ENCODE results near the gene GPR25. TPM values are rescaled to one million over a fixed set of nuclear protein-coding genes. Genes with fewer than 3 reads are reported as not detected.

The GPR25 gene
- total RNA-seq, 1 donor from 2014 or later: not detected

DNA sequence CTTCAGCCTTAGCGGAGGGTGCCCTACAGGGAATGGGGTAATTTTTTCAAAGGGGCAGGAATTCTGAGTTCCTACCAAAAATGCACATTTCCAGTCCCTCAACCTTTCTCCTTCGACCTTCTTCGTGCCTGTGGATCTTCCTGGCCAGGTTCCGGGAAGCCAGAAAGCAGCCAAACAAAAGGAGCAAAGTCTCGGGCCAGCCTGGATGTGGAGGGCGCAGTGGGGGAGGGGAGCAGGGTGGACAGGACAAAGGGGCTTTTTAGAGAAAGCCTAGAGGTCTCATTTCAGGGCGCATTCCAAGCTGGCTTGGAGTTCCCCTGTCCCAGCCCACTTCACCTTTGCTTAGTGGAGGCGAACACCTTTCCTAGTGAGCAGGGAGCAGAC, 19.0 kb downstream of the GPR25 start:
- Histone ChIP-seq H3K4me2 (peak overlapping the region; percentile 89), H3K27ac (peak overlapping the region; percentile 100), H3K4me1 (peaks cover 61% of the 10 kb centered on the region)

DNA sequence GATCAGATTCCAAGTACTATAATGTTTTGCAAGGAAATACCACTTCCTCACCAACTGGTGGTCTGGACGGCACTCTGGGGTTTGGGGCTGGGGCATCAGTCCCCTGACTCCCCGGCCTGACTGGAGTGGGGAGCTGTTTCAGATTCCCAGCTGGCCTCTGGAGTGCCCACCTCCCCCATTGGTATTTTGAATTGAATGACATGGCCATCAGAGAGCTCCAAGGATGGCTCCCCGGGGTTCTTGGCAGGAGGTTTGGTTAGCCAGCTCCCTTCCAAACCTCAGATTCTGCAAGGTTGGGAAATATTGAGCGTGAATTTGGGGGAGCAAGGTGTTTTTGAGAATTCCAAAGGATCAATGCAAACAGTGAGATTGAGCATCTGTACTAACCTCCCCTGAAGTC, 19.8 kb downstream of the GPR25 start:
- peaks cover 58% of the 10 kb centered on the region for H3K79me2 ChIP-seq (ENCODE audit: low read depth)

More for the DNA sequence above, 19.0 kb downstream of the GPR25 start:
- Histone ChIP-seq H3K9ac (peak overlapping the region; percentile 96), H3K36me3 (no peaks in the 10 kb centered on the region), H3K4me3 (peak overlapping the region; percentile 67), H3F3A (ENCODE audit: low read depth) (peaks cover 38% of the 10 kb centered on the region), H3K27me3 (no peaks in the 10 kb centered on the region), H3K79me2 (ENCODE audit: low read depth) (peaks cover 50% of the 10 kb centered on the region), H2AFZ (replicated peaks) (peak overlapping the region; percentile 63), H4K20me1 (ENCODE audit: low read depth) (peaks cover 44% of the 10 kb centered on the region), H3K9me3 (ENCODE audit: low read depth) (no peaks in the 10 kb centered on the region)
- TF ChIP-seq, protein P1, sequence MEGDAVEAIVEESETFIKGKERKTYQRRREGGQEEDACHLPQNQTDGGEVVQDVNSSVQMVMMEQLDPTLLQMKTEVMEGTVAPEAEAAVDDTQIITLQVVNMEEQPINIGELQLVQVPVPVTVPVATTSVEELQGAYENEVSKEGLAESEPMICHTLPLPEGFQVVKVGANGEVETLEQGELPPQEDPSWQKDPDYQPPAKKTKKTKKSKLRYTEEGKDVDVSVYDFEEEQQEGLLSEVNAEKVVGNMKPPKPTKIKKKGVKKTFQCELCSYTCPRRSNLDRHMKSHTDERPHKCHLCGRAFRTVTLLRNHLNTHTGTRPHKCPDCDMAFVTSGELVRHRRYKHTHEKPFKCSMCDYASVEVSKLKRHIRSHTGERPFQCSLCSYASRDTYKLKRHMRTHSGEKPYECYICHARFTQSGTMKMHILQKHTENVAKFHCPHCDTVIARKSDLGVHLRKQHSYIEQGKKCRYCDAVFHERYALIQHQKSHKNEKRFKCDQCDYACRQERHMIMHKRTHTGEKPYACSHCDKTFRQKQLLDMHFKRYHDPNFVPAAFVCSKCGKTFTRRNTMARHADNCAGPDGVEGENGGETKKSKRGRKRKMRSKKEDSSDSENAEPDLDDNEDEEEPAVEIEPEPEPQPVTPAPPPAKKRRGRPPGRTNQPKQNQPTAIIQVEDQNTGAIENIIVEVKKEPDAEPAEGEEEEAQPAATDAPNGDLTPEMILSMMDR (IDR thresholded peaks at IDR 0.05): no peak
- H3K27me3 Mint-ChIP-seq (ENCODE audit: insufficient read depth, low read depth): peaks cover 7% of the 10 kb centered on the region
- peak overlapping the region; percentile 98 for H3K4me3 Mint-ChIP-seq
- peaks cover 8% of the 10 kb centered on the region for H3K36me3 Mint-ChIP-seq
- H3K27ac Mint-ChIP-seq: peak overlapping the region; percentile 99
- H3K9me3 Mint-ChIP-seq: no peaks in the 10 kb centered on the region
- peak; percentile 93 for DNase-seq (ENCODE audit: low spot score)
- peaks cover 63% of the 10 kb centered on the region for H3K4me1 Mint-ChIP-seq

DNA sequence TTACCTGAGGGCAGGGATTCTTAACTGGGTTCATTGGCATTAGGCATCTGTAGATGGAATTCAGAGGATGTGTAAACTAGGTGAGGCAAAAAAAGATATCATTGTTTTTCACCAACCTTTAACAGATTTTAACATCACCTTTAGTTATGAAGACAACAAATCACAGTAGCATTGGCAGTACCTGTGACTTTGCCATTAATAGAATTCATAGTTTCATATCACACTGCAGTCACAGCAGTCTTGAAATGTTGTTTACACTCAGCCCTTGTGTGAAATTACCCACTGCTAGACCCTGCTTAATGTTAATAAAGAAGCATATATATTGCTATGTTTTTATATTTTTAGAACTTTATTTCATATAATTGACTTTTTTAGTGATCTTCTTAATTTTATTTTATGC, 20.2 kb downstream of the GPR25 start:
- Mint-ChIP-seq H3K9me3 (no peaks in the 10 kb centered on the region), H3K4me3 (peak overlapping the region; percentile 98), H3K27ac (no peak overlapping the region), H3K4me1 (peaks cover 61% of the 10 kb centered on the region), H3K27me3 (ENCODE audit: insufficient read depth, low read depth) (peaks cover 5% of the 10 kb centered on the region), H3K36me3 (peaks cover 8% of the 10 kb centered on the region)
- TF ChIP-seq, protein P1 (IDR thresholded peaks at IDR 0.05): no peak
- TF ChIP-seq EZH2 (IDR thresholded peaks at IDR 0.05): no peak
- TF ChIP-seq EZH2phosphoT487 (IDR thresholded peaks at IDR 0.05): no peak
- peaks cover 34% of the 10 kb centered on the region for H3F3A ChIP-seq (ENCODE audit: low read depth)
- no peak overlapping the region for H2AFZ ChIP-seq (replicated peaks)
- H4K20me1 ChIP-seq (ENCODE audit: low read depth): peaks cover 56% of the 10 kb centered on the region
- H3K27me3 ChIP-seq: no peaks in the 10 kb centered on the region
- H3K9me3 ChIP-seq (ENCODE audit: low read depth): no peaks in the 10 kb centered on the region
- H3K4me2 ChIP-seq: peak overlapping the region; percentile 89
- peak overlapping the region; percentile 67 for H3K4me3 ChIP-seq
- DNase-seq (ENCODE audit: low spot score): no peak
- no peaks in the 10 kb centered on the region for H3K36me3 ChIP-seq
- no peak overlapping the region for H3K27ac ChIP-seq
- H3K9ac ChIP-seq: no peak overlapping the region
- H3K4me1 ChIP-seq: peaks cover 50% of the 10 kb centered on the region
- H3K79me2 ChIP-seq (ENCODE audit: low read depth): peaks cover 62% of the 10 kb centered on the region

More for the DNA sequence above, 19.8 kb downstream of the GPR25 start:
- Histone ChIP-seq H3K27me3 (no peaks in the 10 kb centered on the region), H3K9ac (peak overlapping the region; percentile 96), H3K4me3 (peak overlapping the region; percentile 67), H3K4me2 (peak overlapping the region; percentile 89), H3K27ac (peak overlapping the region; percentile 100), H2AFZ (replicated peaks) (no peak overlapping the region), H4K20me1 (ENCODE audit: low read depth) (peaks cover 52% of the 10 kb centered on the region), H3K9me3 (ENCODE audit: low read depth) (no peaks in the 10 kb centered on the region), H3K36me3 (no peaks in the 10 kb centered on the region), H3F3A (ENCODE audit: low read depth) (peaks cover 34% of the 10 kb centered on the region), H3K4me1 (peaks cover 54% of the 10 kb centered on the region)
- no peaks in the 10 kb centered on the region for H3K9me3 Mint-ChIP-seq
- no peak for DNase-seq (ENCODE audit: low spot score)
- H3K4me3 Mint-ChIP-seq: peak overlapping the region; percentile 98
- peaks cover 5% of the 10 kb centered on the region for H3K27me3 Mint-ChIP-seq (ENCODE audit: insufficient read depth, low read depth)
- peak overlapping the region; percentile 99 for H3K27ac Mint-ChIP-seq
- H3K4me1 Mint-ChIP-seq: peaks cover 61% of the 10 kb centered on the region
- peaks cover 8% of the 10 kb centered on the region for H3K36me3 Mint-ChIP-seq
- TF ChIP-seq, protein P1 (IDR thresholded peaks at IDR 0.05): no peak
- TF ChIP-seq EZH2phosphoT487 (IDR thresholded peaks at IDR 0.05) (no peak), EZH2 (IDR thresholded peaks at IDR 0.05) (no peak)

Measured in neural progenitor cell (in vitro differentiated cells).